GM12892 (cell line): Measurements from ENCODE around the gene PANK2.

Experiments used
- POLR2A ChIP-seq: IDR thresholded peaks from 2 replicates; pipeline ENCODE4 v1.6.1; 2011; ENCODE audit warnings: low read depth, low read length, control low read depth
- POLR2AphosphoS5 ChIP-seq: IDR thresholded peaks from 2 replicates; pipeline ENCODE4 v1.6.1; 2011; ENCODE audit warnings: low read depth, low read length, control low read depth
- TAF1 ChIP-seq: IDR thresholded peaks from 2 replicates; pipeline ENCODE4 v1.6.1; 2011; ENCODE audit warnings: low read depth, mild to moderate bottlenecking, control low read depth, low read length, borderline replicate concordance

- TF ChIP-seq POLR2AphosphoS5 (no peak), POLR2A (no peak), TAF1 (no peak)
Observed at GRCh38 chr20:3858689-3859088, 30.5 kb upstream of the PANK2 start.
